GM08714 (cell line): ENCODE measurements around the gene CROT.

Experiments
- H3K4me3 ChIP-seq: fragments of 200-500 bp; sonication (Bioruptor generic); 2 replicates; pipeline ENCODE4 v1.5.1; 2014; ENCODE audit warnings: mild to moderate bottlenecking, low read length, inconsistent platforms
- ZNF274 ChIP-seq: IDR thresholded peaks from 2 replicates; pipeline ENCODE4 v1.6.1; 2012; ENCODE audit warnings: mild to moderate bottlenecking, low read depth, low read length

CROT gene

DNA sequence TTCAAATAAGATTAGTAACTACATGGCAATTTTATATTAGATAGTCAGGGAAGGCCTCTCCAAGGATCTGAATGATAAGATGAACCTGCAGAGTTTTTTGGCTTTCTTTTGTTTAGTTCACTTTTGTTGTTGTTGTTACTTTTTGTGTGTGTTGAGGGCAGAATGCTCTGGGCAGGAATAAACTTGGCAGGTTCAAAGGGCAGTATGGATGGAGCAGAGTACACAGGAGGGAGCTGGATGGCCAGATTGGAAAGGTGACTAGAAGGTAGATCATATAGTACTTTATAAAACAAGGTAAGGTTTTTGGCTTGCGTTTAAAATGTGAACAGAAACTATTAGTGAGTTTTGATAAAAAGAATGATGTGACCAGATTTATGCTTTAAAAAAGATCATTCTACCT lies 17.9 kb downstream of the CROT start:
- TF ChIP-seq ZNF274: no peak
- H3K4me3 ChIP-seq: no peak overlapping the region

DNA sequence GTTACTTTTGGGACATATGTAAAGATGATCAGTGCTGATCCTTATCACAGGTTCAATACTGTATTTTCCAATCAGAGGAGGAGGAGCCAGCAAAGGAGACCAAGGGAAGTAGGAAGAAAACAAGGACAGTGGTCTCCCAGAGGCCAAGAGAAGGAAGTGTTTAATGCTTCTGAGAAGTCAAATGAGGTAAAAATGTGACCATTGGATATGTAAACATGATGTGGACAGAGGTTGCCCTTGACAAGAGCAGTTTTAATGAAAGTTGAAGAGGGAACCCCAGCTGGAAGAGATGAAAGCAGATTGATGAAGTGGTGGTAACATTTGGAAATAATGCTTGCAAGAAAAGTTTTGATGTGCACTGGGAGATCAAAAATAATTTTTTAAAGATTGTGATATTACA lies 18.8 kb downstream of the CROT start:
- TF ChIP-seq ZNF274: no peak
- H3K4me3 ChIP-seq: no peak overlapping the region

DNA sequence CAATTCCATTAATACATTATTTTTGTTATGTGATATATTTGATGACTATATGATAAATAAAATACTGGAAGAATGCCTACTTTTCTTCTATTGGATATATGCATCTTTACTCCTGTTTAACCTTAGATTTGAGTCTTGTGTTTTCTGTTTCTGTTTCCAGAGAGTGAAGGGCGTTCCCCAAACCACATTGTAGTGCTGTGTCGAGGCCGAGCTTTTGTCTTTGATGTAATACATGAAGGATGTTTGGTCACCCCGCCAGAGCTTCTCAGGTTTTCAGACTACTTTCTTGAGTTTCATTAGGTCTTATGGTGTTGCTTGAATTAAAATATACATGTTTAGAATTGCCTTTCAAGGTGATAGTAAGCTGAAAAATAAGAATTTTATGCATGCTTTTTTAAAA lies 23.8 kb downstream of the CROT start:
- TF ChIP-seq ZNF274: no peak
- H3K4me3 ChIP-seq: no peak overlapping the region

DNA sequence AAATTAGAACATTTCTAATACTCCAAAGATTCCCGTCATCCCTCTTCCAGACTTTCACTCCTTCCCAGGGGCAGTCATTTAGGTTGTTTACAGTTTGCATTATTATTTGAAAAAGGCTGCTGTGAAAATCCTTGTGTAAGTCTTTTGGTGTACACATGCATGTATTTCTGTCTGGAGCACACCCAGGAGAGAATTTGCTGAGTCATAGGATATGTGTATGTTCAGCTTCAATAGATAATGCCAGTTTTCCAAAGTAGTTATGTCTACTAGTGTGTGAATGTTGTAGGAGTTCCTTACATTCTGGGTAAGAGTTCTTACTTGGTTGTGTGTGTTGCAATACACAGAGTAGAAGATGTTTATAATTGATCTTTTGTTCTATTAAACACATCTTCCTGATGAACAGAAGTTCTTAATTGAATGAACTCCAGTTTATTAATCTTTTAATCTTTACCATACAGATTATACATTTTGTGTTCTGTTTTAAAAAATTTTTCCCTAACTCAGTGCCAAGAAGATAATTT lies 25.3 kb downstream of the CROT start:
- no peak for TF ChIP-seq ZNF274
- H3K4me3 ChIP-seq: no peak overlapping the region

DNA sequence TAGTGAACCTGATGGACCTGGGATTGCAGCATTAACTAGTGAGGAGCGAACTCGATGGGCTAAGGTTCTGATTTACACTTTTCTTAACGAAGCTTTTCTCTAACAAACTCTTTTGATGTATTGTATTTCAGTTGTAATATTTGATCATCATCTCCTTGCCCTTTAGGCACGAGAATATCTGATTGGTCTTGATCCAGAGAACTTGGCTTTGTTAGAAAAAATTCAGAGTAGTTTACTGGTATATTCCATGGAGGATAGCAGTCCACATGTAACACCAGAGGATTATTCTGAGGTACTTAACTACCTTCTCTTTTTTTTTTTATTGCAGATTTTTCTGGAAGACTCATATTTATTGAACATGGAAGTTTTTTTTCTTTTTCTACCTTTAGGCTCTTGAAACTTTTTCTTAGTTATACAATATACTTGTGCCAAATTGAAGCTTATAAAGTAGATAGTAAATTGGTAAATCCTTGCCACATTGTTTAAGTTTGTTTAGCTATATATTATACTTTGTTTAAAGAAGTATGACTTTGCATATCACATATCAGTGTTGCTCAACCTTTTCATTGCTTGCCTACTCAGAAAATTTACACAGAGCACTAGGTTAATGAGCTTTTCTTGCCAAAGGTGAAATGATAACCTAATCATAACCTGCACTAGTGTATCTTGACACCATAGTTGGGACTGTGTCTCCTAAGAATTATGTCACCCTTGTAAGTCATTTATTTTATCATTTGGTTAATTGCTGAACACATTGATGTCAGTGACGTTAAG lies 30.4 kb downstream of the CROT start:
- no peak for TF ChIP-seq ZNF274

DNA sequence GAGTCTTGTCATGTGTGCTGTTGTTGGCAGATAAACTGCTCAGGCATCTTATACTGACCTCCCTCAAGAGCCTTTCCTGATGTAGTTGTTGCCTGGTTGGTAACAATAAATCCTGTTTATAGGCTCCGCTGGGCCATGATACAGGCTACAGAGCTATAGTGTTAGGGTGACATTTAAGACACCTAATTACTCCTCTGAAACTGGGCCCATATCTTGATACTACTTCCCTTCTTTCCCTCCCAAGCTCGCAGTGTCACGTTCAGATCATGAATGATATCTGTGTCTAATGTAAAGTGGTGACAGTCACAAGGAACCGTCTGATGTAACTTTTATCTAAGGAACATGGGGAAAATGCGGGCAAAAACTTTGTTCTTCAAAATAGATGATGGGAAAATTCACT lies 35.4 kb downstream of the CROT start:
- no peak overlapping the region for H3K4me3 ChIP-seq
- no peak for TF ChIP-seq ZNF274

More for the DNA sequence above, 30.4 kb downstream of the CROT start:
- no peak overlapping the region for H3K4me3 ChIP-seq

DNA sequence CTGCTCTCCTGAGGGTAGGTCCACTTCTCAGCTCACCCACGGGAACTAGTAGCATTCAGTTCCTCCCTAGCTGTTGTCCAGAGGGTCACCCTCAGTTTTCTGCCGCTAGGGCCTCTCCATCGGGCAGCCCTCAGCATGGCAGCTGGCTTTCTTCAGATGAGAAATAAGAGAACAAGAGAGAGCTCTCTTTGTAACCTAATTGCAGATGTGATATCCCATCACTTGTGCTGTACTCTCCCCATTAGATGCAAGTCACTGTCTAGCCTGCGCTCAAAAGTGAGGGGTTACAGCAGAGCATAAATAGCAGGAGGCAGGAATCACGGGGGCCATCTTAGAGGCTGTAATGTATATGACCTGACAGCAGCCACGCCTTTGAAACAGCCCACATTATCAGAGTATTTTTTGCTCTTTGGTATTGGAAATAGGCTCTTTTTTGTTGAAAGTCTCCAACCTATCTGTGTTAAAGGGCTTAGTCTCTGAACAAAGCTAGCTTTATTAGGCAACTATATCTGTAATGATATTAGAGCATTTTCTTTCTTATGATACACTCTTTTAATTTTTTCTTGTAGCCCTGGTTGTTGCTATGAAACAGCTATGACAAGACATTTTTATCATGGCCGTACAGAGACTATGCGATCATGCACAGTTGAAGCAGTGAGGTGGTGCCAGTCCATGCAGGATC lies 45.7 kb downstream of the CROT start:
- H3K4me3 ChIP-seq: no peak overlapping the region
- no peak for TF ChIP-seq ZNF274

DNA sequence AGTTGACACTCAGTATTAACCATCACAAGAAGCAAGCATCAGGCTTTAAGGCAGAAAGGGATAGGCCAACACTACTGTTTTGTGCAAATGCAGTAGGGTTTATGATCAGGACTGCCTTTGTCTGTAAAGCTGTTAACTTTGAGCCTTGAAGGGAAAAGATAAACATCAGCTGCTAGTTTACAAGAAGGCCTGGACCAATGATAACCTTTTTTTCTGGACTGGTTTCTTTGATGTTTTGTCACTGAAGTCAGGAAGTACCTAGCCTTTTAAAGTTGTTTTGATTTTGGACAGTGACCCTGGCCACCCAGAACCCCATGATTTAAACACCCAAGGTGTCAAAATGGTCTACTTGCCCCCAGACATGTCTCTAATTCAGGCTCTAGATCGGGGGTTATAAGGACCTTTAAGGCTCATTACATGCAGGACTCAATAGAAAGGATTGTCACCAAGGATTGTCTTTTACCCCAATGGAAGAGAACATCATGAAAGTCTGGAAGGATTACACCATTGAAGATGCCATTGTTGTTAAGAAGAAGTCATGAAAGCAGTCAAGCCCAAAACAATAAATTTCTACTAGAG lies 50.1 kb downstream of the CROT start:
- TF ChIP-seq ZNF274: no peak

DNA sequence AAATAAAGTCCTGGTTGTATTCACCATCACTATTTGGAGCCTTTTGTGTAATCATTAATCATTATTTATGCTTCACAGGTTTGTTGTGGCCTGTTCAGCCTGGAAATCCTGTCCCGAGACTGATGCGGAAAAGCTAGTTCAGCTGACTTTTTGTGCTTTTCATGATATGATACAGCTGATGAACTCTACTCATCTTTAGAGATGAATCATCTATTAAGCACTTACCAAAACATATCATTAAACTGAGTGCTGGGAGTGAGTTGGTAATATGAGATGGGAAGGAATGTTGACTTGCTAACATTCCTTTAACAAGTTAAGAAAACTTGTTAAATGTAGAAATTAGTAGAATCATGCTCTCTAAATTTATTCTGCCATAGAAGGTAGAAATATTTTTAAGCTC lies 53.0 kb downstream of the CROT start:
- no peak for TF ChIP-seq ZNF274
- H3K4me3 ChIP-seq: no peak overlapping the region

More for the DNA sequence above, 50.1 kb downstream of the CROT start:
- H3K4me3 ChIP-seq: no peak overlapping the region

DNA sequence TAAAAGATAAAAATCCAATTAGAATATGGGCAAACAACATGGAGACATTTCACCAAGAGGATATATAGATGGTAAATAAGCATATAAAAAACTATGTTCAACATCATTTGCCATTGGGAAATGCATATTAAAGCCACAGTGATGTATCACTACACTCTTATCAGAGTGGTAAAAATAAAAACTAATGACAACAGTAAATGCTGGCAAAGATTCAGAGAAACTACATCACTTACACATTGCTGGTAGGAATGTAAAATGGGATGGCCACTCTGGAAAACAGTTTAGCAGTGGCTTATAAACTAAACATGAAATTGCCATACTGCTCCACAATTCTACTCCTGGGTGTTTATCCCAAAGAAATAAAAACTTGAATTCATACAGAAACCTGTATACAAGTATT lies 59.2 kb downstream of the CROT start:
- H3K4me3 ChIP-seq: no peak overlapping the region
- no peak for TF ChIP-seq ZNF274

DNA sequence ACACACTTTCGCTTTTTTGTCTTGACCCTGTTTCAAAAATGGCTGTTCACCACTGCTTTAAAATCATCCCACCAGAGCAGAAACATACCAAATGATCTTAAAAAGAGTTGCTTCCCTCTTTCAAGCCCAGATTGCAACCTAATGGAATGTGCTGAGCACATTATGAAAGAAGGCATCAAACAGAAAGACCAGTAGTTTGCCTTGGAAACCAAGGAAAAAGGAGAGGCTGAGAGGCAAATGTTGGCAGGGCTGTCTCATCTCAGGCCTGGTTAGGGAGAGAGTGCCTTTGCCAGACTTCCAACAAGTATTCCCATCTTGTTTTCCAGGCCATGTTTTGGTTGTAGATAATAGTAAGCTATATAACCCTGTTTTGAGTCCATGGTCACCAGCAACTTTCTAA lies 65.7 kb downstream of the CROT start:
- TF ChIP-seq ZNF274: no peak

DNA sequence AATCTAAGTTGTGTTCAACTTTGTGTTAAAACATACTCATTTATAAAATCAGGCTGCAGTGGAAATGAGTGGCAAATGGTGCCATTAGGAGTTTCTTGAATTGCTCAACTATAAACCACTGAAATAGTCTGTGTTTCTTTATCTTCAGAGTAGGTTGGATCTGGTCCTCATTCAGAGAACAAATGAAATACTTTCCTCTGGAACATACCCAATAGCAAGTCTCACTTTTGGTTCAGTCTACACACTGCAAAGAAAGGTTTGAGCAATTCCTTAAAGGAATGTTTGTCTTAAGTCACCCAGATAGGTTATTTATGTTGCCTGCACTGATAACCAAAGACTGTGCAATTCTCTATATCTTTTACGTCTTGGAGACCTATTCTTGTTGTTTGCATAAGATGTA lies 67.6 kb downstream of the CROT start:
- no peak overlapping the region for H3K4me3 ChIP-seq
- TF ChIP-seq ZNF274: no peak

More for the DNA sequence above, 65.7 kb downstream of the CROT start:
- H3K4me3 ChIP-seq: no peak overlapping the region

DNA sequence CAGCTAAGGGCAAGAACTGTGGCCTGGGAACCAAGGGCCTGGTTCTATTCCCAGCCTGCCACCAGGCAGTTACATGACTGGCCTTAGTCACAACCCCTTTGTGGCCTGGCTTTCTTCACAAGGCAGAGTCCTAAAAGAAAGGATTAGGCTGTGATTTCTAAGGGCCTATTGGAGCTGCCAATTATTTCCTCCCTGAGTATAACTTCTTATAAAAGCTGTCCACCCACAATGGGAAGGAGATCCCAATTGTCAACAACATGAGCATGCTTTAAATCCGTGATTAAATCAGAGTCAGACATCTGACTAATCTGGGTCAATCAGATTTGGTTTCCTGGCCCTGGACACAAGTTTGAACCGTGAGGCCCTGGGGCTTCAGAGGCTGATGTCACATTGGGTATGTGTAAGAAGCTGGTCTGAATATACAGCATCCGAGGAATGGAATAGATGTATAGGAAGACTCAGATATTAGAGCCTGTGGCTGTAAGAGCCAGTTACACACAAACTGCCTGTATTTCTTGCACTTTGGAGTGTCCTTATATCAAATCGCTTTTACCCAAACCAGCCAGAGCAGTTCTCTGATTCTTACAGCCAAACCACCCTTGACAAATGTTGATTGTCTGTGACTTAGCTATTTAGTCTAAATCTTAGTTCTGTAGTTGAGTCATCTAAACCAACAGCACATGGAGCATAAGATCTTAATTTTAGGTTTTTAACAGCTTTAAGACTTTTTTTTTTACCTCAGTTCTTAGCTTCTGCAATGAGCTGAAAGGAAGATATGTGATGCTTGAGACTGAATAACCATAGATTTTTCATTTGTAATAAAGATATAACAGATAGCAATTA lies 68.7 kb downstream of the CROT start:
- TF ChIP-seq ZNF274: no peak

DNA sequence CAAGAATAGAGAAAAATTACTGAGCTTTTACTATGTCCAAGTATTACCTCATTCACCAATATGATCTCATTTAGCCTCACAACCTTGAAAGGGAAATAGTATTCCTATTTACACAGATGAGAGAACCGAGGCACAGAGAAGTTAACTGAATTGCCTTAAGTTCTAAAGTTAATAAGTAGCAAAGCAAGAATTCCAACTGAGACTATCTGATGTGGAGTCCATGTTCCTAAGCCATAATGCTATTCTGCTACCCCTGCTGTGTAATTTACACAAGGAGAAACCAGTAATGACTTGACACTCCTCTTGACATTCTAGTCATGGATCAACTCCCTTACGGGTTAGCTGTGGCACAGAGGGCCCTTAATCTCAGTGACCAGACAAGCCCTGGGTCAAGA lies 69.3 kb downstream of the CROT start:
- TF ChIP-seq ZNF274: no peak
- no peak overlapping the region for H3K4me3 ChIP-seq

More for the DNA sequence above, 68.7 kb downstream of the CROT start:
- no peak overlapping the region for H3K4me3 ChIP-seq
